H1 (cell line): ENCODE results near the gene OLFML2B. TPM values are rescaled to one million over a fixed set of nuclear protein-coding genes. Genes with fewer than 3 reads are reported as not detected.
"Not testable (repeated sequence)": the region's sequence is repeated elsewhere in the genome, so short reads cannot be mapped to it uniquely, and the experiment has no call there.

Experiments
- CTCF ChIA-PET: fragments of 300-600 bp; sonication (Branson Sonifier 250); formaldehyde crosslinking; loops from one replicate; lab custom pipeline; 2021; ENCODE audit not compliant: partially characterized antibody; lab: Charles Lee
- POLR2A ChIA-PET: fragments of 300-600 bp; sonication (Branson Sonifier 250); formaldehyde crosslinking; loops from one replicate; lab custom pipeline; 2021; ENCODE audit warnings: inconsistent platforms; ENCODE audit not compliant: partially characterized antibody; lab: Charles Lee
- DNase-seq, 2 experiments: peaks; one replicate each; pipeline versions ENCODE4 v3.0.0 to v3.0.0-alpha.2; 2010 to 2022; ENCODE audit warnings: low spot score in 2 of 2, low read depth in 1 of 2, mixed read lengths in 1 of 2
- FAIRE-seq: peaks from 2 replicates; lab custom pipeline; 2011; peaks lifted over from hg19 to GRCh38; lab: Jason Lieb, UNC
- H2AFZ ChIP-seq: 2 replicates; pipeline ENCODE4 v1.8.1; 2012; ENCODE audit warnings: low read length, inconsistent platforms
- H2AK5ac ChIP-seq: 2 replicates; pipeline ENCODE4 v1.6.1; 2013; ENCODE audit warnings: low read depth, low read length
- H2BK120ac ChIP-seq: replicated peaks from 2 replicates; pipeline ENCODE3; 2013; ENCODE audit warnings: low read depth, low read length, inconsistent platforms
- H2BK12ac ChIP-seq: 2 replicates; pipeline ENCODE4 v1.6.1; 2013; ENCODE audit warnings: low read depth, low read length
- H2BK15ac ChIP-seq: 2 replicates; pipeline ENCODE4 v1.6.1; 2013; ENCODE audit warnings: low read length
- H2BK20ac ChIP-seq: 2 replicates; pipeline ENCODE4 v1.6.1; 2013; ENCODE audit warnings: low read length
- H2BK5ac ChIP-seq: 2 replicates; pipeline ENCODE4 v1.6.1; 2013; ENCODE audit warnings: low read depth, low read length
- H3K14ac ChIP-seq: 2 replicates; pipeline ENCODE4 v1.6.1; 2013; ENCODE audit warnings: inconsistent platforms; ENCODE audit not compliant: insufficient read length
- H3K18ac ChIP-seq: 2 replicates; pipeline ENCODE4 v1.6.1; 2013; ENCODE audit warnings: low read length; ENCODE audit errors: extremely low read depth
- H3K23ac ChIP-seq: 2 replicates; pipeline ENCODE4 v1.6.1; 2013; ENCODE audit warnings: inconsistent platforms; ENCODE audit not compliant: insufficient read length
- H3K23me2 ChIP-seq: 2 replicates; pipeline ENCODE4 v1.6.1; 2013; ENCODE audit warnings: low read depth, low read length
- H3K27ac ChIP-seq: 2 replicates; pipeline ENCODE4 v1.6.1; 2011; ENCODE audit warnings: low read depth, low read length, inconsistent platforms
- H3K27me3 ChIP-seq, 4 experiments: replicated peaks in 1 of 4; 1 replicate in 1 of 4; 2 replicates in 3 of 4; pipeline versions ENCODE4 v1.6.1 to v1.8.1; 2011 to 2013; ENCODE audit warnings: low read length in 3 of 4, mild to moderate bottlenecking in 3 of 4, inconsistent platforms in 2 of 4, mixed read lengths in 2 of 4, moderate library complexity in 1 of 4; ENCODE audit not compliant: control insufficient read depth in 3 of 4, insufficient read depth in 3 of 4; ENCODE audit errors: extremely low read depth in 1 of 4
- H3K36me3 ChIP-seq, 4 experiments: 2 replicates each; pipeline versions ENCODE4 v1.6.1 to v1.8.1; 2011 to 2013; ENCODE audit warnings: mild to moderate bottlenecking in 4 of 4, low read length in 3 of 4, moderate library complexity in 2 of 4, control low read depth in 1 of 4, inconsistent platforms in 1 of 4; ENCODE audit not compliant: insufficient read depth in 4 of 4, control insufficient read depth in 2 of 4
- H3K4ac ChIP-seq: replicated peaks from 2 replicates; pipeline ENCODE3; 2013; ENCODE audit warnings: low read length, low read depth, mixed read lengths, inconsistent platforms; ENCODE audit not compliant: insufficient read length
- H3K4me1 ChIP-seq, 4 experiments: replicated peaks in 1 of 4; 1 replicate in 1 of 4; 2 replicates in 3 of 4; pipeline versions ENCODE4 v1.6.1 to v1.8.1; 2011 to 2013; ENCODE audit warnings: low read length in 3 of 4, inconsistent platforms in 2 of 4, mixed read lengths in 1 of 4; ENCODE audit not compliant: insufficient read depth in 4 of 4, control insufficient read depth in 3 of 4
- H3K4me2 ChIP-seq, 2 experiments: 2 replicates each; pipeline versions ENCODE4 v1.6.1 to v1.8.1; 2011 to 2013; ENCODE audit warnings: low read depth in 2 of 2, low read length in 2 of 2, control low read depth in 1 of 2, inconsistent platforms in 1 of 2, mild to moderate bottlenecking in 1 of 2; ENCODE audit not compliant: insufficient read depth in 1 of 2
- H3K4me3 ChIP-seq, 4 experiments: fragments of 200-600, 300-600 bp in 1 of 4; sonication (generic), shearing (Covaris generic), sonication (Bioruptor Twin) in 1 of 4; 2 replicates each; pipeline versions ENCODE4 v1.5.1 to v1.8.1; 2011 to 2016; ENCODE audit warnings: low read length in 4 of 4, low read depth in 3 of 4, control low read depth in 2 of 4, inconsistent platforms in 2 of 4, mild to moderate bottlenecking in 2 of 4, mixed read lengths in 1 of 4, moderate library complexity in 1 of 4; ENCODE audit not compliant: insufficient read depth in 2 of 4; ENCODE audit errors: extremely low read depth in 1 of 4
- H3K56ac ChIP-seq: replicated peaks from 2 replicates; pipeline ENCODE3; 2013; ENCODE audit warnings: low read depth, mild to moderate bottlenecking, mixed read lengths, low read length, inconsistent platforms; ENCODE audit not compliant: insufficient read length
- H3K79me1 ChIP-seq: 2 replicates; pipeline ENCODE4 v1.6.1; 2013; ENCODE audit warnings: low read depth, low read length, control low read depth
- H3K79me2 ChIP-seq, 2 experiments: 2 replicates each; pipeline versions ENCODE4 v1.6.1 to v1.8.1; 2012 to 2013; ENCODE audit warnings: low read length in 2 of 2, mild to moderate bottlenecking in 2 of 2, inconsistent platforms in 1 of 2; ENCODE audit not compliant: insufficient read depth in 2 of 2, control insufficient read depth in 1 of 2
- H3K9ac ChIP-seq, 4 experiments: replicated peaks in 1 of 4; 1 replicate in 1 of 4; 2 replicates in 3 of 4; pipeline versions ENCODE4 v1.6.1 to v1.8.1; 2011 to 2013; ENCODE audit warnings: low read depth in 3 of 4, low read length in 3 of 4, control low read depth in 2 of 4, mild to moderate bottlenecking in 2 of 4, moderate library complexity in 2 of 4, inconsistent platforms in 1 of 4; ENCODE audit errors: extremely low read depth in 1 of 4
- H3K9me3 ChIP-seq, 2 experiments: 2 replicates each; pipeline versions ENCODE4 v1.6.1 to v1.8.1; 2012 to 2013; ENCODE audit warnings: mild to moderate bottlenecking in 2 of 2, moderate library complexity in 2 of 2, control low read depth in 1 of 2, inconsistent platforms in 1 of 2, low read depth in 1 of 2, low read length in 1 of 2, mixed read lengths in 1 of 2; ENCODE audit not compliant: insufficient read depth in 2 of 2
- H4K20me1 ChIP-seq, 2 experiments: replicated peaks in 1 of 2; 2 replicates each; pipeline versions ENCODE3 to v1.8.1; 2011 to 2013; ENCODE audit warnings: inconsistent platforms in 2 of 2, low read length in 2 of 2, mild to moderate bottlenecking in 1 of 2; ENCODE audit not compliant: insufficient read depth in 2 of 2, control insufficient read depth in 1 of 2
- H4K5ac ChIP-seq: 2 replicates; pipeline ENCODE4 v1.6.1; 2013; ENCODE audit warnings: low read length, low read depth, mixed read lengths, inconsistent platforms; ENCODE audit not compliant: insufficient read length
- H4K8ac ChIP-seq: 2 replicates; pipeline ENCODE4 v1.8.0; 2013; ENCODE audit warnings: mild to moderate bottlenecking, moderate library complexity, low read length, inconsistent platforms; ENCODE audit not compliant: insufficient read depth; ENCODE audit errors: extremely low read depth
- H4K91ac ChIP-seq: replicated peaks from 2 replicates; pipeline ENCODE3; 2013; ENCODE audit warnings: low read length, mixed read lengths, inconsistent platforms; ENCODE audit not compliant: insufficient read length
- CBX8 ChIP-seq: fragments of 300-800, 300-1000 bp; sonication (generic); IDR thresholded peaks from 2 replicates; pipeline ENCODE4 v1.7.1; 2016; ENCODE audit warnings: low read depth, low read length, borderline replicate concordance
- CTCF ChIP-seq, 3 experiments: IDR thresholded peaks; 1 replicate in 2 of 3; 2 replicates in 1 of 3; pipeline versions ENCODE4 v1.5.1 to v1.6.1; 2011; ENCODE audit warnings: low read length in 3 of 3, mild to moderate bottlenecking in 3 of 3, inconsistent platforms in 2 of 3, low read depth in 1 of 3, moderate library complexity in 1 of 3; ENCODE audit not compliant: insufficient read depth in 1 of 3; ENCODE audit errors: control extremely low read depth in 1 of 3
- GABPA ChIP-seq: IDR thresholded peaks from 2 replicates; pipeline ENCODE4 v1.6.1; 2011; ENCODE audit warnings: mild to moderate bottlenecking, low read length, moderate library complexity, borderline replicate concordance; ENCODE audit not compliant: insufficient read depth
- KDM4A ChIP-seq: IDR thresholded peaks from one replicate; pipeline ENCODE4 v1.7.1; 2012; ENCODE audit warnings: low read depth, mild to moderate bottlenecking, moderate library complexity, low read length, inconsistent platforms; ENCODE audit not compliant: severe bottlenecking
- NANOG ChIP-seq: IDR thresholded peaks from 2 replicates; pipeline ENCODE4 v1.6.1; 2011; ENCODE audit warnings: low read length, low read depth, mild to moderate bottlenecking, inconsistent platforms; ENCODE audit not compliant: insufficient read depth, poor library complexity, severe bottlenecking
- POU5F1 ChIP-seq: IDR thresholded peaks from 2 replicates; pipeline ENCODE4 v1.6.1; 2011; ENCODE audit warnings: low read depth, mild to moderate bottlenecking, low read length, moderate library complexity
- RFX5 ChIP-seq: IDR thresholded peaks from 2 replicates; pipeline ENCODE4 v1.6.1; 2011; ENCODE audit warnings: low read depth, low read length, improper control_type of control experiment, borderline replicate concordance
- WGBS, 2 experiments: shearing (Covaris generic) in 1 of 2; methylation state at CpG; one replicate each; pipeline versions ENCODE4 v1.1.6 to v1.1.7; 2013 to 2015; ENCODE audit warnings: low lambda C conversion rate in 2 of 2, mixed read lengths in 2 of 2, inconsistent platforms in 1 of 2, low coverage in 1 of 2, missing lambda C conversion rate in 1 of 2; ENCODE audit not compliant: insufficient replicate concordance in 2 of 2, insufficient coverage in 1 of 2, insufficient read length in 1 of 2; ENCODE audit errors: extremely low coverage in 1 of 2, missing lambda C conversion rate in 1 of 2; 5-methylcytosine and 5-hydroxymethylcytosine counted together
- polyA plus RNA-seq, 7 experiments: library from polyadenylated mRNA; depleted of rRNA in 3 of 7; stranded (reverse) in 5 of 7; unstranded in 2 of 7; fragments of >200 nt in 5 of 7; fragments of 200-250 nt in 2 of 7; gene quantifications; 1 replicate in 5 of 7; 2 replicates in 1 of 7; 4 replicates in 1 of 7; pipeline versions ENCODE4 v1.2.1 to v1.2.3, GENCODE V29; 2011 to 2013; ENCODE audit warnings: missing spikeins in 2 of 7, mixed read lengths in 2 of 7
- total RNA-seq: library from RNA; stranded (reverse); fragmentation: NEBNext Ultra II Directional; extraction: Animal tissue kit (Norgen Biotek cat#: 25700); gene quantifications from 2 replicates; pipeline ENCODE4 v1.2.1, GENCODE V29; 2021

The OLFML2B gene
- total and polyA plus RNA-seq, 2 of the 8 experiments (the other 6 are each of a cell fraction or from before 2014, with no cell fraction given) = 6.5 to 10.4 TPM

- no peak for TF ChIP-seq CTCF (IDR thresholded peaks at IDR 0.05; ENCODE audit: control extremely low read depth in 1 of 3, insufficient read depth in 1 of 3, low read depth in 1 of 3, low read length in 3 of 3)
- TF ChIP-seq POU5F1 = no peak
- no peak for TF ChIP-seq GABPA
- TF ChIP-seq NANOG = no peak
- no peak for TF ChIP-seq KDM4A
- TF ChIP-seq CBX8 = no peak
- no peak for TF ChIP-seq RFX5
- TF ChIP-seq, all 59 proteins: peak for 0
Observed at GRCh38 chr1:162067466-162067865, 43.8 kb upstream of the OLFML2B start (continued).

GRCh38 chr1:162066836-162067235 lies 43.2 kb upstream of the OLFML2B start:
- H3K18ac ChIP-seq, DNase-seq, H3K27me3 ChIP-seq, H3K4me2 ChIP-seq, H4K5ac ChIP-seq, H3K23ac ChIP-seq, H3K36me3 ChIP-seq, H2BK12ac ChIP-seq, H3K4ac ChIP-seq, H3K79me1 ChIP-seq, H4K20me1 ChIP-seq, H2AK5ac ChIP-seq, H2BK15ac ChIP-seq, H4K8ac ChIP-seq, H2BK120ac ChIP-seq, H3K14ac ChIP-seq, H3K9me3 ChIP-seq, H4K91ac ChIP-seq, H3K56ac ChIP-seq, H2BK20ac ChIP-seq, H2AFZ ChIP-seq, H2BK5ac ChIP-seq, H3K27ac ChIP-seq, H3K4me3 ChIP-seq, FAIRE-seq, H3K9ac ChIP-seq: not testable (repeated sequence)
- ChIA-PET POLR2A (interaction anchor here (0.6 kb wide), 1 partner anchor 62 kb away, joined by 6 read pairs; no protein-coding TSS in a partner anchor), CTCF (interaction anchor here (0.6 to 1.3 kb wide), 2 partner anchors 85 to 341 kb away, joined by 3 read pairs; no protein-coding TSS in a partner anchor)
- Histone ChIP-seq H3K4me1 (peaks cover 6 to 22% (median 9%) of the 10 kb centered on the region in 4 experiments; a peak in 6 of 7 replicates), H3K79me2 (peaks cover 0 to 10% of the 10 kb centered on the region in 2 experiments; a peak in 2 of 4 replicates), H3K23me2 (peaks cover 12% of the 10 kb centered on the region)
- 88% methylated on average over 3 of the region's 4 CpGs; no CpG with 5 or more reads in 1 of the 2 experiments for WGBS, 2 experiments
